DND-41 (cell line): Measurements from ENCODE around the gene RBPJL.

Experiments
- ATAC-seq: fragments of 200-7000 bp; cut with Tn5 transposase; 3 replicates; pipeline ENCODE4 v1.9.1; 2021; ENCODE audit warnings: low read depth; ENCODE audit not compliant: insufficient read depth
- DNase-seq: peaks from one replicate; pipeline ENCODE4 v3.0.0-alpha.2; 2020
- H2AFZ ChIP-seq: 2 replicates; pipeline ENCODE4 v1.6.0; 2012; ENCODE audit warnings: low read depth, low read length
- H3K27ac ChIP-seq: 2 replicates; pipeline ENCODE4 v1.5.1; 2012; ENCODE audit warnings: low read length, inconsistent platforms
- H3K27me3 ChIP-seq: fragments of 200-600 bp; sonication (generic); 2 replicates; pipeline ENCODE4 v1.6.0; 2012; ENCODE audit warnings: low read length, mild to moderate bottlenecking, inconsistent platforms; ENCODE audit not compliant: insufficient read depth, poor library complexity
- H3K36me3 ChIP-seq: 2 replicates; pipeline ENCODE4 v1.5.1; 2012; ENCODE audit warnings: low read length, inconsistent platforms; ENCODE audit not compliant: insufficient read depth
- H3K4me1 ChIP-seq: 2 replicates; pipeline ENCODE4 v1.5.1; 2012; ENCODE audit warnings: mild to moderate bottlenecking, low read length; ENCODE audit not compliant: insufficient read depth
- H3K4me2 ChIP-seq: 2 replicates; pipeline ENCODE4 v1.6.0; 2012; ENCODE audit warnings: mild to moderate bottlenecking, moderate library complexity, low read length, inconsistent platforms; ENCODE audit not compliant: insufficient read depth
- H3K4me3 ChIP-seq, 2 experiments: fragments of 200-600 bp in 1 of 2; shearing (Covaris generic) in 1 of 2; 2 replicates each; pipeline ENCODE4 v1.5.1; 2012 to 2016; ENCODE audit warnings: inconsistent platforms in 2 of 2, low read length in 2 of 2, mild to moderate bottlenecking in 2 of 2, low read depth in 1 of 2, moderate library complexity in 1 of 2
- H3K79me2 ChIP-seq: 2 replicates; pipeline ENCODE4 v1.6.0; 2012; ENCODE audit warnings: low read length, inconsistent platforms; ENCODE audit not compliant: insufficient read depth
- H3K9ac ChIP-seq: 2 replicates; pipeline ENCODE4 v1.6.0; 2012; ENCODE audit warnings: low read depth, mild to moderate bottlenecking, inconsistent platforms, low read length, moderate library complexity
- H3K9me3 ChIP-seq: 2 replicates; pipeline ENCODE4 v1.5.1; 2012; ENCODE audit warnings: low read length, moderate library complexity, mild to moderate bottlenecking, inconsistent platforms; ENCODE audit not compliant: insufficient read depth, severe bottlenecking
- H4K20me1 ChIP-seq: 2 replicates; pipeline ENCODE4 v1.6.0; 2012; ENCODE audit warnings: low read length; ENCODE audit not compliant: insufficient read depth
- CTCF ChIP-seq: IDR thresholded peaks from 2 replicates; pipeline ENCODE4 v1.5.1; 2012; ENCODE audit warnings: borderline replicate concordance, low read length, moderate library complexity, mild to moderate bottlenecking; ENCODE audit not compliant: poor library complexity, severe bottlenecking; ENCODE audit errors: extremely low read depth
- EZH2 ChIP-seq: IDR thresholded peaks from 3 replicates; pipeline ENCODE4 v1.6.1; 2012; ENCODE audit warnings: borderline replicate concordance, low read depth, mild to moderate bottlenecking, moderate library complexity, low read length, inconsistent platforms; ENCODE audit not compliant: severe bottlenecking

Gene RBPJL

GRCh38 chr20:45313065-45313695 lies 6.5 kb downstream of the RBPJL start:
- no peaks in the 10 kb centered on the region for H3K9me3 ChIP-seq
- TF ChIP-seq EZH2 (no peak), CTCF (no peak)
- H2AFZ ChIP-seq: no peak overlapping the region
- no peak for DNase-seq
- no peak overlapping the region for H3K27ac ChIP-seq
- H3K4me3 ChIP-seq: no peak overlapping the region
- H3K4me2 ChIP-seq: no peak overlapping the region
- H3K4me1 ChIP-seq: peaks cover 4% of the 10 kb centered on the region
- no peaks in the 10 kb centered on the region for H3K79me2 ChIP-seq
- no peak overlapping the region for H3K9ac ChIP-seq
- no peaks in the 10 kb centered on the region for H3K27me3 ChIP-seq
- ATAC-seq: no peak
- H4K20me1 ChIP-seq: no peaks in the 10 kb centered on the region
- no peaks in the 10 kb centered on the region for H3K36me3 ChIP-seq

DNA sequence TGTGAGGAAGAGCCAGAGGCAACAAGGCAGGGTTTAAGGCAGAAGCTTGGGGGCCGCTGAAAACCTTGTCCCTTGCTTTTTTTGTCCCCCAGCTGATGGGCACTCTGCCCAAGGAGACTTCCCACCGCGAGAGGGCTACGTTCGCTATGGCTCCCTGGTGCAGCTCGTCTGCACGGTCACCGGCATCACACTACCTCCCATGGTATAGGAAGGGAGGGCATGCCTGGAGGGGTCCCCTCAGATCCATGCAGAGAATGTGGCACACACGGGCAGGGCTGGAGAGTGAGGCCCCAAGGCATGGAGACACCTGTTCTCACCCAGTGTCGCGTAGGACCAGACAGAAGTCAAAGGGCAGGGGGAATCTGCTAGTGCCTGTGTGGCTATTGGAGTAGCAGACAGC lies 7.3 kb downstream of the RBPJL start:
- no peaks in the 10 kb centered on the region for H3K27me3 ChIP-seq
- H3K4me3 ChIP-seq: no peak overlapping the region
- ATAC-seq (no peak), DNase-seq (no peak)
- no peak for TF ChIP-seq CTCF
- no peak for TF ChIP-seq EZH2
- H4K20me1 ChIP-seq: no peaks in the 10 kb centered on the region
- H2AFZ ChIP-seq: no peak overlapping the region
- H3K27ac ChIP-seq: no peak overlapping the region
- no peaks in the 10 kb centered on the region for H3K36me3 ChIP-seq
- no peaks in the 10 kb centered on the region for H3K9me3 ChIP-seq
- H3K4me2 ChIP-seq: no peak overlapping the region
- peaks cover 11% of the 10 kb centered on the region for H3K4me1 ChIP-seq
- no peak overlapping the region for H3K9ac ChIP-seq
- H3K79me2 ChIP-seq: no peaks in the 10 kb centered on the region

- Histone ChIP-seq H3K4me2 (no peak overlapping the region), H3K4me3 (no peak overlapping the region), H3K9me3 (no peaks in the 10 kb centered on the region), H3K9ac (no peak overlapping the region), H3K79me2 (no peaks in the 10 kb centered on the region), H4K20me1 (no peaks in the 10 kb centered on the region), H3K36me3 (no peaks in the 10 kb centered on the region), H3K4me1 (peaks cover 29% of the 10 kb centered on the region), H2AFZ (no peak overlapping the region), H3K27me3 (no peaks in the 10 kb centered on the region), H3K27ac (no peak overlapping the region)
- ATAC-seq (no peak), DNase-seq (no peak)
- TF ChIP-seq EZH2: no peak
- TF ChIP-seq CTCF: no peak
Observed at GRCh38 chr20:45315672-45316071, 9.0 kb downstream of the RBPJL start.
